HUES64 (cell line): ENCODE measurements around the gene GABRB3.

Experiments used
- H3K27ac ChIP-seq: 2 replicates; pipeline ENCODE4 v1.7.0; 2013; ENCODE audit warnings: low read depth, low read length, inconsistent platforms
- H3K27me3 ChIP-seq: 2 replicates; pipeline ENCODE4 v1.6.1; 2013; ENCODE audit warnings: mild to moderate bottlenecking, low read length; ENCODE audit not compliant: insufficient read depth
- H3K36me3 ChIP-seq: 2 replicates; pipeline ENCODE4 v1.6.1; 2013; ENCODE audit warnings: mild to moderate bottlenecking, low read length; ENCODE audit not compliant: insufficient read depth
- H3K4me1 ChIP-seq: 2 replicates; pipeline ENCODE4 v1.6.1; 2013; ENCODE audit warnings: mild to moderate bottlenecking, low read length, moderate library complexity; ENCODE audit not compliant: insufficient read depth
- H3K4me3 ChIP-seq: 2 replicates; pipeline ENCODE4 v1.5.1; 2013; ENCODE audit warnings: mild to moderate bottlenecking, low read length, moderate library complexity
- H3K9ac ChIP-seq: 2 replicates; pipeline ENCODE4 v1.6.1; 2013; ENCODE audit warnings: mild to moderate bottlenecking, low read depth, low read length
- H3K9me3 ChIP-seq: 2 replicates; pipeline ENCODE4 v1.6.1; 2013; ENCODE audit warnings: low read depth, low read length; ENCODE audit not compliant: insufficient read depth
- WGBS: fragments of 150-250, 120-280 bp; methylation state at CpG from one replicate; pipeline ENCODE4 v1.1.7; 2013; ENCODE audit warnings: missing lambda C conversion rate; 5-methylcytosine and 5-hydroxymethylcytosine counted together

Gene GABRB3

GRCh38 chr15:26651909-26652308, 121.0 kb downstream of the GABRB3 start:
- peak overlapping the region; percentile 75; the same call in 1 of the 2 replicates for H3K27ac ChIP-seq
- H3K9me3 ChIP-seq, result 0 out of 2 replicates have a peak, but pooled peaks cover 4% of the 10 kb centered on the region
- H3K4me1 ChIP-seq, result peaks cover 20% of the 10 kb centered on the region
- no peak overlapping the region for H3K4me3 ChIP-seq
- no peaks in the 10 kb centered on the region for H3K27me3 ChIP-seq
- H3K36me3 ChIP-seq, result no peaks in the 10 kb centered on the region
- 45% methylated on average over 1 of the region's 1 CpG for WGBS
- no peak overlapping the region for H3K9ac ChIP-seq

- no peaks in the 10 kb centered on the region; the same call in 1 of the 2 replicates for H3K36me3 ChIP-seq
- H3K4me1 ChIP-seq, result peaks cover 20% of the 10 kb centered on the region
- H3K9me3 ChIP-seq, result 0 out of 2 replicates have a peak, but pooled peaks cover 4% of the 10 kb centered on the region
- H3K27me3 ChIP-seq, result no peaks in the 10 kb centered on the region
- no peak overlapping the region for H3K9ac ChIP-seq
- H3K27ac ChIP-seq, result no peak overlapping the region
- no peak overlapping the region for H3K4me3 ChIP-seq
- 96% methylated on average over 6 of the region's 6 CpGs for WGBS
Observed at GRCh38 chr15:26648676-26649075, 124.2 kb downstream of the GABRB3 start.

- no peak overlapping the region for H3K4me3 ChIP-seq
- peaks cover 10% of the 10 kb centered on the region; the same call in 1 of the 2 replicates for H3K4me1 ChIP-seq
- no peak overlapping the region for H3K9ac ChIP-seq
- H3K36me3 ChIP-seq, result no peaks in the 10 kb centered on the region; the same call in 1 of the 2 replicates
- H3K9me3 ChIP-seq, result 0 out of 2 replicates have a peak, but pooled peaks cover 4% of the 10 kb centered on the region
- no peaks in the 10 kb centered on the region for H3K27me3 ChIP-seq
- WGBS, result 94% methylated on average over 9 of the region's 9 CpGs
- no peak overlapping the region for H3K27ac ChIP-seq
Observed at GRCh38 chr15:26644948-26645347, 127.9 kb downstream of the GABRB3 start.

GRCh38 chr15:26641144-26641543, 131.7 kb downstream of the GABRB3 start:
- Histone ChIP-seq H3K9me3 (no peaks in the 10 kb centered on the region), H3K4me1 (peaks cover 24% of the 10 kb centered on the region; the same call in 1 of the 2 replicates), H3K36me3 (no peaks in the 10 kb centered on the region; the same call in 1 of the 2 replicates), H3K27ac (peak overlapping the region; percentile 29; the same call in 1 of the 2 replicates), H3K4me3 (no peak overlapping the region), H3K9ac (no peak overlapping the region), H3K27me3 (no peaks in the 10 kb centered on the region)
- 94% methylated on average over 6 of the region's 6 CpGs for WGBS

- Histone ChIP-seq H3K4me1 (peaks cover 24% of the 10 kb centered on the region; the same call in 1 of the 2 replicates), H3K9me3 (no peaks in the 10 kb centered on the region), H3K27ac (no peak overlapping the region), H3K27me3 (no peaks in the 10 kb centered on the region), H3K4me3 (no peak overlapping the region), H3K36me3 (no peaks in the 10 kb centered on the region; the same call in 1 of the 2 replicates), H3K9ac (no peak overlapping the region)
- WGBS, result 96% methylated on average over 5 of the region's 5 CpGs
Observed at GRCh38 chr15:26640601-26641000, 132.3 kb downstream of the GABRB3 start.

GRCh38 chr15:26639966-26640365, 132.9 kb downstream of the GABRB3 start:
- Histone ChIP-seq H3K27me3 (no peaks in the 10 kb centered on the region), H3K9me3 (no peaks in the 10 kb centered on the region), H3K4me3 (no peak overlapping the region), H3K4me1 (peaks cover 24% of the 10 kb centered on the region; the same call in 1 of the 2 replicates), H3K36me3 (no peaks in the 10 kb centered on the region), H3K9ac (no peak overlapping the region), H3K27ac (no peak overlapping the region)
- WGBS, result 56% methylated on average over 9 of the region's 9 CpGs

GRCh38 chr15:26635614-26636013, 137.3 kb downstream of the GABRB3 start:
- Histone ChIP-seq H3K9me3 (no peaks in the 10 kb centered on the region), H3K36me3 (no peaks in the 10 kb centered on the region)
- 92% methylated on average over 2 of the region's 2 CpGs for WGBS

GRCh38 chr15:26635105-26635504, 137.8 kb downstream of the GABRB3 start:
- no peak overlapping the region for H3K9ac ChIP-seq
- no peak overlapping the region for H3K4me3 ChIP-seq
- WGBS, result 89% methylated on average over 2 of the region's 2 CpGs
- peaks cover 50% of the 10 kb centered on the region for H3K4me1 ChIP-seq
- no peak overlapping the region for H3K27ac ChIP-seq
- H3K36me3 ChIP-seq, result no peaks in the 10 kb centered on the region
- H3K27me3 ChIP-seq, result no peaks in the 10 kb centered on the region
- no peaks in the 10 kb centered on the region for H3K9me3 ChIP-seq

More at GRCh38 chr15:26635614-26636013, 137.3 kb downstream of the GABRB3 start:
- Histone ChIP-seq H3K4me3 (no peak overlapping the region), H3K9ac (no peak overlapping the region), H3K27me3 (no peaks in the 10 kb centered on the region), H3K27ac (no peak overlapping the region), H3K4me1 (peaks cover 45% of the 10 kb centered on the region)

- H3K27ac ChIP-seq, result no peak overlapping the region
- no peak overlapping the region for H3K9ac ChIP-seq
- H3K9me3 ChIP-seq, result no peaks in the 10 kb centered on the region
- no peaks in the 10 kb centered on the region for H3K27me3 ChIP-seq
- peaks cover 44% of the 10 kb centered on the region for H3K4me1 ChIP-seq
- no peaks in the 10 kb centered on the region for H3K36me3 ChIP-seq
- 72% methylated on average over 5 of the region's 5 CpGs for WGBS
- no peak overlapping the region for H3K4me3 ChIP-seq
Observed at GRCh38 chr15:26634319-26634718, 138.5 kb downstream of the GABRB3 start.

- H3K27ac ChIP-seq, result no peak overlapping the region
- no peaks in the 10 kb centered on the region for H3K9me3 ChIP-seq
- no peak overlapping the region for H3K4me3 ChIP-seq
- H3K27me3 ChIP-seq, result no peaks in the 10 kb centered on the region
- WGBS, result 66% methylated on average over 4 of the region's 4 CpGs
- H3K9ac ChIP-seq, result no peak overlapping the region
- H3K36me3 ChIP-seq, result no peaks in the 10 kb centered on the region
- H3K4me1 ChIP-seq, result peaks cover 35% of the 10 kb centered on the region
Observed at GRCh38 chr15:26632500-26632899, 140.4 kb downstream of the GABRB3 start.

GRCh38 chr15:26631894-26632293, 141.0 kb downstream of the GABRB3 start:
- no peaks in the 10 kb centered on the region for H3K36me3 ChIP-seq
- no peak overlapping the region for H3K4me3 ChIP-seq
- peaks cover 35% of the 10 kb centered on the region for H3K4me1 ChIP-seq
- H3K27ac ChIP-seq, result peak overlapping the region; percentile 21; the same call in 1 of the 2 replicates
- 71% methylated on average over 6 of the region's 6 CpGs for WGBS
- no peaks in the 10 kb centered on the region for H3K27me3 ChIP-seq
- H3K9me3 ChIP-seq, result no peaks in the 10 kb centered on the region
- no peak overlapping the region for H3K9ac ChIP-seq

GRCh38 chr15:26630857-26631256, 142.0 kb downstream of the GABRB3 start:
- Histone ChIP-seq H3K4me1 (peaks cover 38% of the 10 kb centered on the region), H3K36me3 (no peaks in the 10 kb centered on the region), H3K9me3 (no peaks in the 10 kb centered on the region), H3K27ac (peak overlapping the region; percentile 21; the same call in 1 of the 2 replicates), H3K4me3 (no peak overlapping the region), H3K27me3 (no peaks in the 10 kb centered on the region), H3K9ac (no peak overlapping the region)
- WGBS, result 76% methylated on average over 4 of the region's 4 CpGs
